Measurements from ENCODE around the gene NDST4.

DNA sequence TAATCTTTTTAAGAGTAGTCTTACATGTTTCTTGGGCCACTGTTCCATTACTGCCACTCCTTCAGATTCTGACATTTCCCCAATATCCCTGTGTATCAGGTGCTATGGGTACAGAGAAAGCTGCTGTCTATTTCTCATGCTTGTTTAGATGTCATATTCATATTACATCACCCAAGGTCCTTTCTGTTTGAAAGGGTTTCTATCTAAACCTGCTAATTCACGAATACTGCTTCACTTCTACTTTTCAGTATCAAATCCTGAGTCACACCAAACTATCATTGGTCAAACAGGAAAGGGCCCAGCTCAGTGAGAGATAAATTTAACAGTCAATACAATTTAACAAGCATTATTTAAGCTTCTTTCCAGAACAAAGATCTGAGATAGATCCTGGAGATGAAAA is 273.4 kb downstream of the NDST4 start:
- TF ChIP-seq, protein P1, sequence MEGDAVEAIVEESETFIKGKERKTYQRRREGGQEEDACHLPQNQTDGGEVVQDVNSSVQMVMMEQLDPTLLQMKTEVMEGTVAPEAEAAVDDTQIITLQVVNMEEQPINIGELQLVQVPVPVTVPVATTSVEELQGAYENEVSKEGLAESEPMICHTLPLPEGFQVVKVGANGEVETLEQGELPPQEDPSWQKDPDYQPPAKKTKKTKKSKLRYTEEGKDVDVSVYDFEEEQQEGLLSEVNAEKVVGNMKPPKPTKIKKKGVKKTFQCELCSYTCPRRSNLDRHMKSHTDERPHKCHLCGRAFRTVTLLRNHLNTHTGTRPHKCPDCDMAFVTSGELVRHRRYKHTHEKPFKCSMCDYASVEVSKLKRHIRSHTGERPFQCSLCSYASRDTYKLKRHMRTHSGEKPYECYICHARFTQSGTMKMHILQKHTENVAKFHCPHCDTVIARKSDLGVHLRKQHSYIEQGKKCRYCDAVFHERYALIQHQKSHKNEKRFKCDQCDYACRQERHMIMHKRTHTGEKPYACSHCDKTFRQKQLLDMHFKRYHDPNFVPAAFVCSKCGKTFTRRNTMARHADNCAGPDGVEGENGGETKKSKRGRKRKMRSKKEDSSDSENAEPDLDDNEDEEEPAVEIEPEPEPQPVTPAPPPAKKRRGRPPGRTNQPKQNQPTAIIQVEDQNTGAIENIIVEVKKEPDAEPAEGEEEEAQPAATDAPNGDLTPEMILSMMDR (conservative IDR thresholded peaks at IDR 0.05 in 1 of 2, IDR thresholded peaks at IDR 0.05 in 1 of 2; ENCODE audit: low read depth in 1 of 2, low read length in 2 of 2): no peak
- no peak for TF ChIP-seq EZH2 (IDR thresholded peaks at IDR 0.05; ENCODE audit: low read length, missing control alignments)
